BE2C (cell line): Measurements from ENCODE around the gene MTA3.

Experiments
- DNase-seq: peaks from one replicate; pipeline ENCODE4 v3.0.0-alpha.2; 2020
- H3K27me3 ChIP-seq: fragments of 250-450 bp; sonication (Bioruptor Pico); 2 replicates; pipeline ENCODE4 v1.5.1; 2020; ENCODE audit warnings: mild to moderate bottlenecking
- H3K36me3 ChIP-seq: fragments of 250-450 bp; sonication (Bioruptor Pico); 2 replicates; pipeline ENCODE4 v1.5.1; 2020; ENCODE audit warnings: mild to moderate bottlenecking
- H3K4me1 ChIP-seq: fragments of 250-450 bp; sonication (Bioruptor Pico); 2 replicates; pipeline ENCODE4 v1.5.1; 2020
- H3K4me3 ChIP-seq: 2 replicates; pipeline ENCODE4 v1.5.1; 2011; ENCODE audit warnings: low read depth, low read length
- H3K9me3 ChIP-seq: fragments of 250-450 bp; sonication (Bioruptor Pico); 2 replicates; pipeline ENCODE4 v1.5.1; 2020
- TF ChIP-seq, protein P1 (sequence below): IDR thresholded peaks from 2 replicates; pipeline ENCODE4 v1.5.1; 2012; ENCODE audit warnings: mild to moderate bottlenecking, low read depth, low read length

MTA3 gene

DNA sequence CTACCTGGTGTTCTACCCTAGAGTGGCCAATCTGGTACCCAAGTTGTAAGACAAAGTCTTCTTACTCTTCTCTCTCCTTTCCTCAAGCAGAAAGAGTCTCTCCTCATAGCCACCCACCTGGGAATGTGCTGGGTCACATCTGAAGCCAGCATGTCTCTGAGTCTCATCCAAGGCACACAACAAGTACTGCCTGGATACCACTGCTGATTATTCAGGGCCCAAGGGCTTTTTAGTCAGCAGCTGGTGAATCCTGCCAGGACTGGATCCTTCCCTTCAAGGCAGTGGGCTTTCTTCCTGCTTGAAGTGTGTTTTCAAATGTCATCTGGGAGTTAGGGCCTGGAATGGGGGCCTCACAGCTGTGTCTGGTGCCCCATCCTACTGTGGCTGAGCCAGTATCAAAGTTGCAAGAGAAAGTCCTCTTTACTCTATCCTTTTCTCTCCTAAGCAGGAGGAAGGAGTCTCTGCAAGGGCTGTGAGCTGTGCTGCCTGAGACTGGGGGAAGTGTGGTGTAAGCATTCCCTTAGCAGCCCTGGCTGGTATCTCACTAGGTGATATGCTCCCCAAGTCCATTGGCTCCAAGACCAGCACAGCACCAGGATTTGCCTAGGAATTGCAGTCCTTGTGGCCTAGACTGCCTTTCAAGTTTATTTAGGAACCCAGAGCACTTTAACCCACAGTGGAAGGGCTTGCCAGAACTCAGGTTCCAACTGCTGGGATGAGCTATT is 168.3 kb downstream of the MTA3 start:
- TF ChIP-seq, protein P1, sequence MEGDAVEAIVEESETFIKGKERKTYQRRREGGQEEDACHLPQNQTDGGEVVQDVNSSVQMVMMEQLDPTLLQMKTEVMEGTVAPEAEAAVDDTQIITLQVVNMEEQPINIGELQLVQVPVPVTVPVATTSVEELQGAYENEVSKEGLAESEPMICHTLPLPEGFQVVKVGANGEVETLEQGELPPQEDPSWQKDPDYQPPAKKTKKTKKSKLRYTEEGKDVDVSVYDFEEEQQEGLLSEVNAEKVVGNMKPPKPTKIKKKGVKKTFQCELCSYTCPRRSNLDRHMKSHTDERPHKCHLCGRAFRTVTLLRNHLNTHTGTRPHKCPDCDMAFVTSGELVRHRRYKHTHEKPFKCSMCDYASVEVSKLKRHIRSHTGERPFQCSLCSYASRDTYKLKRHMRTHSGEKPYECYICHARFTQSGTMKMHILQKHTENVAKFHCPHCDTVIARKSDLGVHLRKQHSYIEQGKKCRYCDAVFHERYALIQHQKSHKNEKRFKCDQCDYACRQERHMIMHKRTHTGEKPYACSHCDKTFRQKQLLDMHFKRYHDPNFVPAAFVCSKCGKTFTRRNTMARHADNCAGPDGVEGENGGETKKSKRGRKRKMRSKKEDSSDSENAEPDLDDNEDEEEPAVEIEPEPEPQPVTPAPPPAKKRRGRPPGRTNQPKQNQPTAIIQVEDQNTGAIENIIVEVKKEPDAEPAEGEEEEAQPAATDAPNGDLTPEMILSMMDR = no peak
- Histone ChIP-seq H3K9me3 (no peaks in the 10 kb centered on the region), H3K27me3 (no peaks in the 10 kb centered on the region), H3K4me3 (no peak overlapping the region), H3K4me1 (no peaks in the 10 kb centered on the region; the same call in none of the 2 replicates), H3K36me3 (no peaks in the 10 kb centered on the region; the same call in 1 of the 2 replicates)
- DNase-seq = no peak

DNA sequence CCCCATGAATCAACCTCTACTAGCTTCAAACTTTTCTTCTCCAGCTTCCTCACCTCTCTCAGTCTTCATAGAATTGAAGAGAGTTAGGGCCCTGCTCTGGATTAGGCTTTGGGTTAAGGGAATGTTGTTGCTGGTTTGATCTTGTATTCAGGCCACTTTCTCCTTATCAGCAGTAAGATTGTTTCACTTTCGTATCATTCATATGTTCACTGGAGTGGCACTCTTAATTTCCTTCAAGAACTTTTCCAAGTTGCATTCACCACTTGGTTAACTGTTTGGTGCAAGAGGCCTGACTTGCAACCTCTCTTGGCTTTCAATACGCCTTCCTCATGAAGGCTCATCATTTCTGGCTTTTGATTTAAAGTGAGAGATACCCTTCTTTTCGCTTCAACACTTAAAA is 172.7 kb downstream of the MTA3 start:
- no peak for DNase-seq
- TF ChIP-seq, protein P1 = no peak
- no peaks in the 10 kb centered on the region; the same call in none of the 2 replicates for H3K4me1 ChIP-seq
- H3K36me3 ChIP-seq = no peaks in the 10 kb centered on the region; the same call in 1 of the 2 replicates
- H3K27me3 ChIP-seq = no peaks in the 10 kb centered on the region
- H3K4me3 ChIP-seq = no peak overlapping the region
- no peaks in the 10 kb centered on the region for H3K9me3 ChIP-seq

DNA sequence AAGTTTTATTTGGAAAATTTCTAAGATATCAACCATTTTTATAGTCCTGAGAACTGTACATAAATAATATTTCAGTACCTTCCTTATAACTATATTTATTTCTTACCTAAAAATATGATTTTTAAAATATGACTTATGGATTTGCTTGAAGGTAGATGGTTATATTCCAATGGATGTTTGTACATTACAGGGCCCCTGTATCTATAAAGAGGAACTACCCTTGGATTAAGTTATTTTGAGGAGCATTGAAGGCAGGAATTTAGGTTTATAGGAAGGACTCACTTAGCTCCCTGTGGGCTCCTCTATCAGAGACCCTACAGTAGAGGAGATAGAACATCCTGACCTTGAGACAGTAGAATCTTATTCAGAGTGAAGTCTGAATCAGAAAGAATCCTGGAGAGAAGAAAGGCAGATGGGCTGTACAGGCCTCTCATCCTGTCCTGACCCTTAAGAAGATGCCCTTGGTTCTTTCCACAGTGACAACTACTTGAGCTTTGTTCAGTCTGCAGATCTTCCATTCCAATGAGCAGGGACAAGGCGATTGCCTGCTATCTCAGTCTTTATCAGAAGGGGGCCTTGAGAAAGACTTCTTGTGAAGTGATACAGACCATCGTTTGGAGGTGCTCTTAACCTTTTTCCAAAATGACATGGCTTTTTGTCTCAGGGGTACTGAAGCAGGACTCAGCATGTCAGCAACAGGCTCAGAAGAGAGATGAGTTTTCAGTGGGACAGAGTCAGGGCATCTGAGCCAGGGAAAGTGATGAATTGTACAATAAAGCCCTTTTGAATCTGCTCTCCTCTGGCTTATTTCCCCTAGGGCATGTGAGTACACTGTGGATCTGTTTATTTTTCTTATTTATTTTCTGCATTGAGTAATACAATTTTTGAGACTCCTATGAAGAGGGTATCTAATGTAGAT is 174.6 kb downstream of the MTA3 start:
- Histone ChIP-seq H3K9me3 (no peaks in the 10 kb centered on the region), H3K4me1 (no peaks in the 10 kb centered on the region; the same call in none of the 2 replicates), H3K4me3 (no peak overlapping the region), H3K27me3 (no peaks in the 10 kb centered on the region), H3K36me3 (no peaks in the 10 kb centered on the region; the same call in 1 of the 2 replicates)
- DNase-seq = no peak
- TF ChIP-seq, protein P1 = no peak

DNA sequence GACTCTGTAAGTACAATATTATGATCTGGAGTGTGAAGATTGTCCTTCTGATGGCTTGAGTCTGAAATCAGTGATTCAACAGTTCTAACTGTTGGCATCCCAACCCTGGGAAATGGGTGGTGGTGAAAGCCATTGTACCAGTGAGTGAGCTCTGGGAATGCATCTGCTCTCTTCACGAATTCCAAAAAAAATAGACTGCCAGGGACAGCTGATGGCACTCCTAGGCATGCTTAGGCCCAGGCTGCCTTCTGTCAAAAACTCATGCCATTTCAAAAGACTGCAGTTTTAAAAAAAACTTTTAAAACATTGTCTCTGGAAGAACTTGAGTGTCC is 175.2 kb downstream of the MTA3 start:
- Histone ChIP-seq H3K4me3 (no peak overlapping the region), H3K36me3 (no peaks in the 10 kb centered on the region; the same call in 1 of the 2 replicates), H3K9me3 (no peaks in the 10 kb centered on the region), H3K4me1 (no peaks in the 10 kb centered on the region; the same call in 1 of the 2 replicates), H3K27me3 (no peaks in the 10 kb centered on the region)
- TF ChIP-seq, protein P1 = no peak
- no peak for DNase-seq

DNA sequence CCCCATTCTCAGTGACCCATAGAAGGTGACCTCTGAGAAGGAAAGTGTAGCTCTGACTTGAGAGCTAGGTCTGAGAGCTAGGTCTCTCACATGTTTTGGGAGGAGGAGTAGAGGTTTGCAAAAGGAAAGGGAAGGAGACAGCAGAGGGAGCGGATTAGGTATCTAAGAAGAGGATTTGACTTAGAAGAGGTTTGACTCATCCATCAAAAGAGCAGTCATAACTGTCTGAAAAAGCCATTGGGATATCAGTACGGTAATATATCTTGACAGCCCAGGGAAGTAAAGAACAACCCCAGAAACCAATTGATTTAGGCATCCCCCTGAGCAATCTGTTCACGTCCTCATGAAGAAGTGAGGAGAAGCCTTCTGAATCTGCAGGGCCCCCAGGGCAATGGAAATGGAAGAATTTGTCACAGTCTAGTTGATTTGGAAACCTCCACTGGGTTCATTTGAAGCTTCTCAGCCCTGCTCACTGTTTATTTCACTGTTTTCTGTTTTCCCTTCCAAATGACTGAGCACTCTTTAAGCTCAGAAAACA is 176.2 kb downstream of the MTA3 start:
- no peak for DNase-seq
- H3K36me3 ChIP-seq = no peaks in the 10 kb centered on the region; the same call in 1 of the 2 replicates

More for the DNA sequence above, 176.2 kb downstream of the MTA3 start:
- Histone ChIP-seq H3K9me3 (no peaks in the 10 kb centered on the region), H3K4me3 (no peak overlapping the region), H3K4me1 (no peaks in the 10 kb centered on the region), H3K27me3 (no peaks in the 10 kb centered on the region)
- TF ChIP-seq, protein P1 = no peak
